ENCODE data around the gene PRDM12. TPM values are rescaled to one million over a fixed set of nuclear protein-coding genes. Genes with fewer than 3 reads are reported as not detected.

The PRDM12 gene
- total and polyA plus RNA-seq, 2 of the 8 experiments (the other 6 are each of a cell fraction or from before 2014, with no cell fraction given): 0.14 to 0.22 TPM

DNA sequence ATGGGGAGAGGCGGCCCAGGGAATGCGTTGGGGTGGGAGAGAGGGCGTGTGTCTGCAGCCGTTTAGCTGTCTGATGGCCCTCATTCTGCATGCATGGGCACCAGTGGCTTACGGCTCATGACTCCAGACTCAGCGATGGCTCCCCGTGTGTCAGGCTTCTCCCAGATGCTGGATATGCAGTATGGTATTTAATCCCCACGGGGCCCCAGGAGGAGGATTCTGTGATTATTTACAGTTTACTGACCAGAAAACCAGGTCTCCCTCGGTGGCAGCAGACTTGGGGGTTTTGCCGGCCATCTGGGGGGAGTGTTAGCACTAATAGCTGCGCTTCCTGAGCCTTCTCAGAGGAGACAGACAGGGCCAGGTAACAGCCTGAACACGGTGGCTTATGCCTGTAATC is 4.3 kb downstream of the PRDM12 start (continued):
- TF ChIP-seq RAD21 (IDR thresholded peaks at IDR 0.05 in 1 of 2, conservative IDR thresholded peaks at IDR 0.05 in 1 of 2; ENCODE audit: low read depth in 2 of 2, low read length in 2 of 2) (no peak), HDAC6 (IDR thresholded peaks at IDR 0.05; ENCODE audit: low read depth, low read length) (no peak), MAFK (IDR thresholded peaks at IDR 0.05; ENCODE audit: low read depth, low read length) (no peak), TAF1 (IDR thresholded peaks at IDR 0.05; ENCODE audit: low read depth, low read length) (no peak)
